Measurements from ENCODE around the gene GNG7. TPM values are rescaled to one million over a fixed set of nuclear protein-coding genes. Genes with fewer than 3 reads are reported as not detected.
"Not testable (repeated sequence)": the region's sequence is repeated elsewhere in the genome, so short reads cannot be mapped to it uniquely, and the experiment has no call there.

Gene GNG7
- total RNA-seq, 1 experiment from 2014 or later, result 7.7 TPM

- Histone ChIP-seq H3T11ph (ENCODE audit: low read length) (no peak overlapping the region), H3K18ac (ENCODE audit: insufficient read length, low read depth, low read length) (no peak overlapping the region), H3K79me1 (ENCODE audit: insufficient read depth, low read depth, low read length, poor library complexity, severe bottlenecking) (no peaks in the 10 kb centered on the region), H3K27ac (ENCODE audit: insufficient read length, low read depth, low read length) (no peak overlapping the region), H2AK5ac (ENCODE audit: insufficient read length, low read length) (no peak overlapping the region), H4K20me1 (ENCODE audit: control insufficient read depth, insufficient read depth, insufficient read length) (no peaks in the 10 kb centered on the region), H4K5ac (ENCODE audit: insufficient read length, low read depth, low read length) (no peak overlapping the region), H3K4me1 (ENCODE audit: insufficient read depth, low read length) (peaks cover 8% of the 10 kb centered on the region), H2BK5ac (ENCODE audit: insufficient read length, low read length) (no peak overlapping the region), H3K23me2 (ENCODE audit: insufficient read length, low read depth, low read length, poor library complexity, severe bottlenecking) (peaks cover 15% of the 10 kb centered on the region), H2BK12ac (ENCODE audit: insufficient read length, low read depth, low read length) (no peak overlapping the region), H3K4me2 (ENCODE audit: insufficient read depth, insufficient read length, low read length) (no peak overlapping the region), H3K79me2 (ENCODE audit: insufficient read depth, low read length) (no peaks in the 10 kb centered on the region), H3K23ac (ENCODE audit: insufficient read length, low read depth, low read length) (no peak overlapping the region), H3K56ac (ENCODE audit: insufficient read length, low read depth, low read length) (no peak overlapping the region), H4K8ac (replicated peaks; ENCODE audit: insufficient read length, low read depth, low read length) (no peak overlapping the region), H2BK20ac (ENCODE audit: low read depth, low read length, poor library complexity, severe bottlenecking) (no peak overlapping the region), H2BK15ac (ENCODE audit: low read depth, low read length) (no peak overlapping the region), H3K9ac (ENCODE audit: extremely low read depth, insufficient read length, low read length) (no peak overlapping the region), H3K9me3 (ENCODE audit: control insufficient read depth, low read depth, low read length) (no peaks in the 10 kb centered on the region), H3K27me3 (ENCODE audit: insufficient read depth, low read length) (no peaks in the 10 kb centered on the region), H2BK120ac (ENCODE audit: low read depth, low read length, poor library complexity, severe bottlenecking) (no peak overlapping the region), H4K91ac (ENCODE audit: insufficient read length, low read depth, low read length) (no peak overlapping the region), H2AFZ (ENCODE audit: low read length) (no peak overlapping the region), H3K4ac (ENCODE audit: low read depth, low read length) (no peak overlapping the region), H3K14ac (ENCODE audit: insufficient read depth, low read length) (no peak overlapping the region)
- H3K4me3 Mint-ChIP-seq, result no peak overlapping the region
- peaks cover 27 to 37% of the 10 kb centered on the region in 2 experiments for H3K4me1 Mint-ChIP-seq
- peaks cover 0 to 16% (median 11%) of the 10 kb centered on the region in 3 experiments; a peak in 5 of 7 replicates for H3K36me3 Mint-ChIP-seq (ENCODE audit: insufficient read depth in 1 of 3, low read depth in 3 of 3)
- WGBS (ENCODE audit: extremely low coverage, insufficient read length, low lambda C conversion rate), result no CpG with 5 or more reads among the region's 6 CpGs
- H3K27ac Mint-ChIP-seq, result no peak overlapping the region
- DNase-seq, result no peak
- no peak for TF ChIP-seq CTCF (conservative IDR thresholded peaks at IDR 0.05)
- peaks cover 20 to 22% of the 10 kb centered on the region in 2 experiments for H3K9me3 Mint-ChIP-seq
- H3K27me3 Mint-ChIP-seq (ENCODE audit: low read depth), result peaks cover 9% of the 10 kb centered on the region
Observed at GRCh38 chr19:2582984-2583956, 119.2 kb downstream of the GNG7 start.

GRCh38 chr19:2580396-2580795 lies 122.1 kb downstream of the GNG7 start:
- not testable (repeated sequence) for H3K79me2 ChIP-seq (ENCODE audit: insufficient read depth, low read length); H3K9ac ChIP-seq (ENCODE audit: extremely low read depth, insufficient read length, low read length); H2BK12ac ChIP-seq (ENCODE audit: insufficient read length, low read depth, low read length); H3K4me3 Mint-ChIP-seq; DNase-seq; H2BK20ac ChIP-seq (ENCODE audit: low read depth, low read length, poor library complexity, severe bottlenecking); H3K56ac ChIP-seq (ENCODE audit: insufficient read length, low read depth, low read length); H3K4me1 ChIP-seq (ENCODE audit: insufficient read depth, low read length); H3K27me3 ChIP-seq (ENCODE audit: insufficient read depth, low read length); H4K5ac ChIP-seq (ENCODE audit: insufficient read length, low read depth, low read length); H3T11ph ChIP-seq (ENCODE audit: low read length); H2AFZ ChIP-seq (ENCODE audit: low read length); H4K91ac ChIP-seq (ENCODE audit: insufficient read length, low read depth, low read length); H2BK15ac ChIP-seq (ENCODE audit: low read depth, low read length); H2BK120ac ChIP-seq (ENCODE audit: low read depth, low read length, poor library complexity, severe bottlenecking); H3K79me1 ChIP-seq (ENCODE audit: insufficient read depth, low read depth, low read length, poor library complexity, severe bottlenecking); H4K20me1 ChIP-seq (ENCODE audit: control insufficient read depth, insufficient read depth, insufficient read length); H3K27ac ChIP-seq (ENCODE audit: insufficient read length, low read depth, low read length); H3K9me3 ChIP-seq (ENCODE audit: control insufficient read depth, low read depth, low read length); H3K23ac ChIP-seq (ENCODE audit: insufficient read length, low read depth, low read length); H3K14ac ChIP-seq (ENCODE audit: insufficient read depth, low read length); H4K8ac ChIP-seq (replicated peaks; ENCODE audit: insufficient read length, low read depth, low read length); H2AK5ac ChIP-seq (ENCODE audit: insufficient read length, low read length); H3K18ac ChIP-seq (ENCODE audit: insufficient read length, low read depth, low read length); H3K27ac Mint-ChIP-seq; H3K4ac ChIP-seq (ENCODE audit: low read depth, low read length); H3K27me3 Mint-ChIP-seq (ENCODE audit: low read depth); H3K4me2 ChIP-seq (ENCODE audit: insufficient read depth, insufficient read length, low read length); H2BK5ac ChIP-seq (ENCODE audit: insufficient read length, low read length)
- WGBS (ENCODE audit: extremely low coverage, insufficient read length, low lambda C conversion rate), result no CpG with 5 or more reads among the region's 5 CpGs
- H3K4me1 Mint-ChIP-seq, result peaks cover 13 to 19% of the 10 kb centered on the region in 2 experiments
- peaks cover 0 to 16% (median 13%) of the 10 kb centered on the region in 3 experiments; a peak in 5 of 7 replicates for H3K36me3 Mint-ChIP-seq (ENCODE audit: insufficient read depth in 1 of 3, low read depth in 3 of 3)
- H3K9me3 Mint-ChIP-seq, result peaks cover 22% of the 10 kb centered on the region in 2 experiments
- peaks cover 12% of the 10 kb centered on the region for H3K23me2 ChIP-seq (ENCODE audit: insufficient read length, low read depth, low read length, poor library complexity, severe bottlenecking)
